NCI-H1417 treated with DMSO at 0.1 percent for 48 hours (cell line): ENCODE data around the gene B3GALT5.

ENCODE experiments used
- DNase-seq: peaks from one replicate; lab custom pipeline; 2025; lab: John Stamatoyannopoulos, UW

Gene B3GALT5

GRCh38 chr21:39700318-39700717 lies 87.6 kb downstream of the B3GALT5 start:
- DNase-seq, result no peak

GRCh38 chr21:39703578-39703977 lies 90.8 kb downstream of the B3GALT5 start:
- DNase-seq, result no peak

GRCh38 chr21:39705849-39706248 lies 93.1 kb downstream of the B3GALT5 start:
- DNase-seq, result no peak

- no peak for DNase-seq
These were observed 94.6 kb downstream of the B3GALT5 start for GRCh38 chr21:39707316-39707715.

- no peak for DNase-seq
These were observed 98.1 kb downstream of the B3GALT5 start for GRCh38 chr21:39710866-39711265.

- no peak for DNase-seq
These were observed 99.5 kb downstream of the B3GALT5 start for GRCh38 chr21:39712273-39712672.

- DNase-seq, result no peak
These were observed 100.2 kb downstream of the B3GALT5 start for GRCh38 chr21:39712976-39713375.

GRCh38 chr21:39713905-39714304 lies 101.2 kb downstream of the B3GALT5 start:
- DNase-seq, result no peak

- DNase-seq, result no peak
These were observed 101.6 kb downstream of the B3GALT5 start for GRCh38 chr21:39714331-39714730.

GRCh38 chr21:39715804-39716397 lies 103.2 kb downstream of the B3GALT5 start:
- no peak for DNase-seq

- no peak for DNase-seq
These were observed 107.5 kb downstream of the B3GALT5 start for GRCh38 chr21:39720126-39720778.

GRCh38 chr21:39721885-39722284 lies 109.1 kb downstream of the B3GALT5 start:
- no peak for DNase-seq
